NCI-H345 (cell line): ENCODE data around the gene NUCKS1.
A peak's percentile ranks its signal among the peaks of the same experiment; 100 is the strongest.

Experiments used
- DNase-seq: peaks from one replicate; lab custom pipeline; 2025; lab: John Stamatoyannopoulos, UW

NUCKS1 gene

GRCh38 chr1:205699416-205699815 is 50.6 kb downstream of the NUCKS1 start:
- no peak for DNase-seq

GRCh38 chr1:205698921-205699320 is 51.1 kb downstream of the NUCKS1 start:
- DNase-seq: no peak

- no peak for DNase-seq
These were observed 56.5 kb downstream of the NUCKS1 start for GRCh38 chr1:205693421-205693991.

- DNase-seq: no peak
These were observed 57.6 kb downstream of the NUCKS1 start for GRCh38 chr1:205692423-205692822.

- DNase-seq: no peak
These were observed 59.7 kb downstream of the NUCKS1 start for GRCh38 chr1:205690122-205690756.

GRCh38 chr1:205689479-205689878 is 60.5 kb downstream of the NUCKS1 start:
- DNase-seq: no peak

- DNase-seq: no peak
These were observed 61.6 kb downstream of the NUCKS1 start for GRCh38 chr1:205688171-205689080.

GRCh38 chr1:205687242-205687641 is 62.7 kb downstream of the NUCKS1 start:
- DNase-seq: no peak

GRCh38 chr1:205681364-205681763 is 68.6 kb downstream of the NUCKS1 start:
- no peak for DNase-seq

- DNase-seq: peak; percentile 65
These were observed 69.7 kb downstream of the NUCKS1 start, which contains the start of gene SLC45A3 for GRCh38 chr1:205680073-205680851. Gene SLC45A3, minus strand, starts transcription at chr1:205680509. Its CDS starts 15,853 bp downstream, at chr1:205664656.

GRCh38 chr1:205678286-205679111 is 71.5 kb downstream of the NUCKS1 start:
- DNase-seq: no peak

GRCh38 chr1:205677167-205677566 is 72.8 kb downstream of the NUCKS1 start:
- DNase-seq: no peak

- DNase-seq: no peak
These were observed 73.4 kb downstream of the NUCKS1 start for GRCh38 chr1:205676597-205676996.

- no peak for DNase-seq
These were observed 74.0 kb downstream of the NUCKS1 start for GRCh38 chr1:205676002-205676401.

- DNase-seq: no peak
These were observed 74.7 kb downstream of the NUCKS1 start for GRCh38 chr1:205675247-205675646.

- DNase-seq: no peak
These were observed 77.0 kb downstream of the NUCKS1 start for GRCh38 chr1:205672970-205673369.

- DNase-seq: no peak
These were observed 77.5 kb downstream of the NUCKS1 start for GRCh38 chr1:205672395-205672889.

GRCh38 chr1:205670611-205671430 is 79.2 kb downstream of the NUCKS1 start:
- DNase-seq: no peak

- no peak for DNase-seq
These were observed 79.9 kb downstream of the NUCKS1 start for GRCh38 chr1:205670150-205670446.
